H1 (cell line): ENCODE measurements around the gene NAXE.

Source experiments
- BRCA1 ChIP-seq: IDR thresholded peaks from 2 replicates; pipeline ENCODE4 v1.6.1; 2012; ENCODE audit warnings: low read depth, low read length, improper control_type of control experiment
- CBX8 ChIP-seq: fragments of 300-800, 300-1000 bp; sonication (generic); IDR thresholded peaks from 2 replicates; pipeline ENCODE4 v1.7.1; 2016; ENCODE audit warnings: low read depth, low read length, borderline replicate concordance
- CHD2 ChIP-seq: IDR thresholded peaks from 2 replicates; pipeline ENCODE4 v1.6.1; 2012; ENCODE audit warnings: low read length, improper control_type of control experiment
- CTCF ChIP-seq, 3 experiments: IDR thresholded peaks; 1 replicate in 2 of 3; 2 replicates in 1 of 3; pipeline versions ENCODE4 v1.5.1 to v1.6.1; 2011; ENCODE audit warnings: low read length in 3 of 3, mild to moderate bottlenecking in 3 of 3, inconsistent platforms in 2 of 3, low read depth in 1 of 3, moderate library complexity in 1 of 3; ENCODE audit not compliant: insufficient read depth in 1 of 3; ENCODE audit errors: control extremely low read depth in 1 of 3
- EZH2 ChIP-seq: fragments of 200-600 bp; sonication (generic); IDR thresholded peaks from 2 replicates; pipeline ENCODE4 v1.7.1; 2012; ENCODE audit warnings: low read depth, mild to moderate bottlenecking, moderate library complexity, low read length, inconsistent platforms; ENCODE audit not compliant: severe bottlenecking
- JUN ChIP-seq: IDR thresholded peaks from 2 replicates; pipeline ENCODE4 v1.6.1; 2011; ENCODE audit warnings: low read depth, mild to moderate bottlenecking, improper control_type of control experiment, low read length
- JUND ChIP-seq: IDR thresholded peaks from 2 replicates; pipeline ENCODE4 v1.6.1; 2011; ENCODE audit warnings: mild to moderate bottlenecking, improper control_type of control experiment, low read length
- MAX ChIP-seq: IDR thresholded peaks from 2 replicates; pipeline ENCODE4 v1.6.1; 2012; ENCODE audit warnings: inconsistent platforms
- POLR2A ChIP-seq, 2 experiments: IDR thresholded peaks; 1 replicate in 1 of 2; 2 replicates in 1 of 2; pipeline ENCODE4 v1.6.1; 2011; ENCODE audit warnings: low read depth in 2 of 2, low read length in 2 of 2, mild to moderate bottlenecking in 2 of 2; ENCODE audit errors: control extremely low read depth in 1 of 2
- POLR2AphosphoS5 ChIP-seq: IDR thresholded peaks from 2 replicates; pipeline ENCODE4 v1.6.1; 2011; ENCODE audit warnings: low read depth, low read length
- POU5F1 ChIP-seq: IDR thresholded peaks from 2 replicates; pipeline ENCODE4 v1.6.1; 2011; ENCODE audit warnings: low read depth, mild to moderate bottlenecking, low read length, moderate library complexity
- RXRA ChIP-seq: IDR thresholded peaks from 2 replicates; pipeline ENCODE4 v1.6.1; 2011; ENCODE audit warnings: low read depth, mild to moderate bottlenecking, low read length, moderate library complexity; ENCODE audit not compliant: insufficient read depth
- TCF12 ChIP-seq: IDR thresholded peaks from 2 replicates; pipeline ENCODE4 v1.6.1; 2011; ENCODE audit warnings: low read depth, mild to moderate bottlenecking, low read length
- YY1 ChIP-seq: IDR thresholded peaks from 2 replicates; pipeline ENCODE4 v1.6.1; 2011; ENCODE audit warnings: low read depth, mild to moderate bottlenecking, low read length

GRCh38 chr1:156592910-156593660 lies 1.5 kb downstream of the NAXE start:
- peak in 1 of 2 experiments; percentile 8; a peak in 1 of 3 replicates for TF ChIP-seq POLR2A (IDR thresholded peaks at IDR 0.05; ENCODE audit: control extremely low read depth in 1 of 2, low read depth in 2 of 2, low read length in 2 of 2)
- no peak for TF ChIP-seq CTCF (IDR thresholded peaks at IDR 0.05; ENCODE audit: control extremely low read depth in 1 of 3, insufficient read depth in 1 of 3, low read depth in 1 of 3, low read length in 3 of 3)
- TF ChIP-seq EZH2, result no peak
- peak; percentile 14; the same call in 1 of the 2 replicates for TF ChIP-seq POLR2AphosphoS5
- TF ChIP-seq MAX, result no peak
- TF ChIP-seq RXRA, result no peak
- no peak for TF ChIP-seq YY1
- TF ChIP-seq JUND, result no peak
- TF ChIP-seq JUN, result no peak
- no peak for TF ChIP-seq BRCA1
- TF ChIP-seq CHD2, result no peak
- no peak for TF ChIP-seq TCF12
- TF ChIP-seq POU5F1, result no peak
- no peak for TF ChIP-seq CBX8
